Suppressor macrophage treated with lipopolysaccharide for 1 hour (primary cell): ENCODE measurements around the gene UIMC1.
"Not testable (repeated sequence)": the region's sequence is repeated elsewhere in the genome, so short reads cannot be mapped to it uniquely, and the experiment has no call there.

ENCODE experiments used
- DNase-seq, 3 donors: peaks; one replicate each; pipeline ENCODE4 v3.0.0-alpha.2; 2020 to 2022

UIMC1 gene

DNA sequence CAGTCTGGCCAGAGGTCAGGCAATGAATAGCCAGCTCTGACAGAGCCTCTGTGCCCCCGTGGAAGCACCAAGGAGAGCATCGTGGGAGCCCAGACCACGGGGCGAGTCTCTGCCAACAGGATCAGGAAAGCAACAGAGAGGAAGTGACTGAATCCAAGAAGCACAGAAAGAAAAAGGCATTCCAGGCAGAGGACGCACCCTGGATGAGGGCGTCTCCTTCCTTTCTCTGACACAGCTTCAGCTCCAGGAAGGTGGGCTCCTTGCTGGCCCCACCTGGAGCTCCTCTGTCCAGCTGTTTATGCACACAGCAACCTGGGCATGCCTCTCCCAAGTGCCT lies 124.0 kb downstream of the UIMC1 start:
- DNase-seq: no peak

DNA sequence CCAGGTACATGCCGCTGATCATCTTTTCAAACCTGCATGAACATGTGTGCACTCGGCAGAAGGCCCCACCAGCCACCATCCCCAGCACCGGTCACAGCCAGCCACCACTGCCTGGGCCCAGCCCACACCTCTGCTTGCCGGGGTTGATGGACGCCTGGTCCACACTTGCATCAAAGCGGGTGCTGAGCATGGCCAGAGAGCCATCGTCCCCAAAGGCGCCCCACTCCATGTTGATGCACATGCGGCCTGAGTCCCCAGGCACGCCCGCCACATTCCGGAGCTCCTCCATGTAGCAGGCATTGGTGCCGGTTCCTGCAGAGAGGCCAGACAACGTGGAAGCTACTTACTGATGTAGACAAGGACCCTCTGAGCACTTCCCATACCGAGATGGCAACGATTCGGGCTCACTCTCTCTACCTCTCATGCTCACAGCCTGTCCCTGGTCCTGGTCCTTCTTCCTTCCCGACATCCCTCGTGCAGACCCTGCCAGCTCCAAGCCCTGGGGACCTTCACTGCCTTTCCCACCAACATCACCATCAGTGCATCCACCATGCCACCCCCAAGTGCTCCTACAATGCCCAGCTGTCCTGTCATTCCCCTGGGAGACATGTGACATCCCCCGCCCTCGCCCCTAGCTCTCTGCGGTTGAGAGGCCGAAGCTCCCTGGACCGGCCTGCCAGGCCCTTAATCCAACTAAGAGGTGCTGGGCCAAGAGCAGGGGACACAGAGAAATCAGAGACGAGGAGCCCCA lies 124.6 kb downstream of the UIMC1 start:
- no peak for DNase-seq

DNA sequence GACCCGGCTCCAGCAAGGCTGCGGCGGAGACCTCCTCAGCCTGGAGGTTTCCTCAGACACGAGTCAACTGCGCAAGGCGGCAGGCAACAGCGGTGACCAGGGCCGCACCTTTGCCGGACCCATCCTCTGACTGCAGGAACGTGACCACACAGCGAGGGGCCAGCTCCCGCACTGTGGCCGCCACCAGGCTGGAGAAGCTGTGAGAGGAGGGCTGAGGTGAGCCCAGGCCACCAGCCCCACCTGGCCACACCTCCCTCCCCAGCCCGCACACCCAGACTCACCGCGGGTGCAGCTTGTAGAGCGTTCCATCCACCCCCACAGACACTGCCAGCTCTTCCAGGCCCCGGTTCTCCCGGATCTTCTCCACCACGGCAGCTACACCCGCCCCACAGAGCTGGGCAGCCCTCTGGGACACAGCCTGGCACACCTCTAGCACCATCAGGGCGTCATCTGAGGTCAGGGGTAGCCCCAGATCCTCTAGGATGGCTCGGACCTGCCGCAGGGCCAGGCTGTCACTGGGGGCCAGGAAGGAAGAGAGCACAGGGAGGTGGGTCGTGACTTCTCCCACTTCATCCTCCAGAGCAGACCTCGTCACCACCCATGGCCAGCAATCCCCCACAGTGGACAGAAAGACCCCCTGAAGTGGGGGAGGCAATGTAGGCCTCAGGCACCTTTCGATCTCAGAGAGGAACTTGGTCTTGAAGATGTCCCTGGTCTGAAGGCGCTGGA lies 125.4 kb downstream of the UIMC1 start:
- no peak for DNase-seq

DNA sequence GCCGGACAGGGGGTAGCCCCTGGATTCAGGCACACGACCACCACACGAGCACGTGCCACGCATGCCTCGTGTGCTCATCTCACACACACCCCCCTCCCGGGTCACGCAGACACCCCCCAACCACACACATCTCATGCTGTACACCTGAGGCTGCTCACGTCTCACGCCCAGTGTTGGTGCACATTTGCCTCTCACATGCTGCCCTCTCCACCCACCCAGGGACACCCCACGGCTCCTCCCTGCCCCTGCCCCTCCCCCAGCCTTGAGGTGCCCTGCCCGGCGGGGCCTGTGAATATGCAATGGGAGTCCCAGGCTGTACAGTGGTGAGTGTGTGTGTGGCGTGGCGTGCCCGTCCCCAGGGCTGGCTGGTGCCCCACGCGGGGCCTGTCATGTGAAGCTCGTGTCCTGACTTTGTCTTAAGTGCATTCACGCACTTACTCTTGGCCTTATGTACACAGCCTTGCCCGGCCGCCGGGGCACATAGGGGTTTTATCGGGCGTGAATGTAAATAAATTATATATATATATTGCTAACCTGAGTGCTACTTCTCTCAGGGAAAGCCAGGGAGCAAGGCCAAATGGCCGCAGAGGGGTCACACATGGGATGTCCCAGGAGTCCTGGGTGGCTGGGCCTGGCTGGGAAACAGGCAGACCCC lies 126.1 kb downstream of the UIMC1 start:
- no peak for DNase-seq

DNA sequence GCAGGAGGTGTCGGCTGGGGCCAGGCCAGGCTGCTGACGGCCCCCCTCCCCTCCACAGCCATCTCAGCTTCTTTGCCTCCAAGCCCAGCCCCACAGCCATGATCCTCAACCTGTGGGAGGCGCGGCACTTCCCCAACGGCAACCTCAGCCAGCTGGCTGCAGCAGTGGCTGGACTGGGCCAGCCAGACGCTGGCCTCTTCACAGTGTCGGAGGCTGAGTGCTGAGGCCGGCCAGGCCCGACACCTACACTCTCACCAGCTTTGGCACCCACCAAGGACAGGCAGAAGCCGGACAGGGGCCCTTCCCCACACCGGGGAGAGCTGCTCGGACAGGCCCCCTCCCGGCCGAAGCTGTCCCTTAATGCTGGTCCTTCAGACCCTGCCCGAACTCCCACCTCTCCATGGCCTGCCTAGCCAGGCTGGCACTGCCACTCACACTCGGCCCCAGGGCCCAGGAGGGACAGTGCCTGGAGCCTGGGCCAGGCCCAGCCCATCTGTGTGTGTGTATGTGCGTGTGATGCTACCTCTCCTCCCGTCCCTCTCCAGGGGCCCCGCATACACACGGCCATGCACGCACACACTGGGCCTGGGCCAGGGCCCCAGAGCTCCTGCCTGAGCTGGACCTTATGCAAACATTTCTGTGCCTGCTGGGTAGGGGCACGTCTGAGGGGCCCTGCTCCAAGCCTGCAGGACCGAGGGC lies 126.8 kb downstream of the UIMC1 start:
- DNase-seq: no peak

DNA sequence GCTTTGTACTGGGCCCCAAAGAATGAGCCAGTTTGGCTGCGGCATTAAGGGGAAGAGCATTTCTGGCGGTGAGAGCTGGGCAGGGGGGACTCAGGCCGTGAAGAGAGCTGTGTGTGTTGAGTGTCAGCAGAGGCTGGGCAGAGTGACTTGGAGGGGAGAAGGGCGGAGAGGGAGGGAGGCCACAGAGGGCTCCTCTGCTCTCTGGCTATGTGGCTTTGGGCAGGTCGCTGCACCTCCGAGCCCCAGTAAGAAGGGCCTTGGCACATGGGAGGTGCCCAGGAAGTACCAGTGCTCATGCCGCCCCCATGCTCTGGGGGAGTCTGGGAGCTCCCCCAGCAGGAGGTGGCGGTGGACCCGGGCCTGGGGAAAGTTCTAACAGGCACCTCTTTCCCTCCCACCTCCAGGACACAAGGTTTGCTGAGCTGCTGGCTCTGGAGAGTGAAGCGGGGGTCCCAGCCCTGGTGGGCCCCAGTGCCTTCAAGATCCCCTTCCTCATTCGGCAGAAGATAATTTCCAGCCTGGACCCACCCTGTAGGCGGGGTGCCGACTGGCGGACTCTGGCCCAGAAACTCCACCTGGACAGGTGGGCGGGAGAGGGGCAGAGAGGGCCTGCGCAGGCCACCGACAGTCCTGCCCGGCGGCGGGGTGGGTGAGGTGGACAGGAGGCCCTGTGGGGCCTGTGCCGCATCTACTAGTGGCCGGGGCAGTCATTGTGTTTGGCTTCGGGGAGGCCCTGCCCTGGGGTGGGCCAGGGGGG lies 127.5 kb downstream of the UIMC1 start:
- no peak for DNase-seq

DNA sequence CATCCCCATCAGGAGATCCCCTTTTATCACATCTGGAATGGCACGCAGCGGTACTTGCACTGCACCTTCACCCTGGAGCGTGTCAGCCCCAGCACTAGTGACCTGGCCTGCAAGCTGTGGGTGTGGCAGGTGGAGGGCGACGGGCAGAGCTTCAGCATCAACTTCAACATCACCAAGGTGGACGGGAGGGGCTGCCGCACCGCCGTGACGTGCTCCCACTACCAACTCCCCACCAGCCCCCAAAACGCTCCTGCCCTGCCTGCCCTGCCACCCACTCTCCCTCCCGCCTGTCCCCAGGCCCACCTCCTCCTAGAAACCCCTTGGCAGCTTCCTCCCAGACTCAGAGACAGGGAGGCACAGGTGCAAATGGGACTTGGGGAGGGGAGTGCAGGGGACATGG lies 128.1 kb downstream of the UIMC1 start:
- DNase-seq: no peak

DNA sequence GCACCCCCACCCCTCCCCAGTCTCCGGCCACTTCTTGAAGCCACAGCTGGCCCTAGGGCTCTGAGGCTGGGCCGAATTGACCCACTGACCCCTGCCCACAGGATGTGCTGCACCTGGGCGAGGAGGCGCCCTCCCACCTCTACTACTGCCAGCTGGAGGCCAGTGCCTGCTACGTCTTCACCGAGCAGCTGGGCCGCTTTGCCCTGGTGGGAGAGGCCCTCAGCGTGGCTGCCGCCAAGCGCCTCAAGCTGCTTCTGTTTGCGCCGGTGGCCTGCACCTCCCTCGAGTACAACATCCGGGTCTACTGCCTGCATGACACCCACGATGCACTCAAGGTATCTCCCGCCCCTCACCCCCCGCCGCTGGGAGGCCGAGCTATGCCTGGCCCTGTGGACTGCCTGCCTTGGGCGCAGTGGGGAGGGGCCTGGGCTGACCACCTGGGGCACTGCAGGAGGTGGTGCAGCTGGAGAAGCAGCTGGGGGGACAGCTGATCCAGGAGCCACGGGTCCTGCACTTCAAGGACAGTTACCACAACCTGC lies 128.7 kb downstream of the UIMC1 start:
- no peak for DNase-seq

DNA sequence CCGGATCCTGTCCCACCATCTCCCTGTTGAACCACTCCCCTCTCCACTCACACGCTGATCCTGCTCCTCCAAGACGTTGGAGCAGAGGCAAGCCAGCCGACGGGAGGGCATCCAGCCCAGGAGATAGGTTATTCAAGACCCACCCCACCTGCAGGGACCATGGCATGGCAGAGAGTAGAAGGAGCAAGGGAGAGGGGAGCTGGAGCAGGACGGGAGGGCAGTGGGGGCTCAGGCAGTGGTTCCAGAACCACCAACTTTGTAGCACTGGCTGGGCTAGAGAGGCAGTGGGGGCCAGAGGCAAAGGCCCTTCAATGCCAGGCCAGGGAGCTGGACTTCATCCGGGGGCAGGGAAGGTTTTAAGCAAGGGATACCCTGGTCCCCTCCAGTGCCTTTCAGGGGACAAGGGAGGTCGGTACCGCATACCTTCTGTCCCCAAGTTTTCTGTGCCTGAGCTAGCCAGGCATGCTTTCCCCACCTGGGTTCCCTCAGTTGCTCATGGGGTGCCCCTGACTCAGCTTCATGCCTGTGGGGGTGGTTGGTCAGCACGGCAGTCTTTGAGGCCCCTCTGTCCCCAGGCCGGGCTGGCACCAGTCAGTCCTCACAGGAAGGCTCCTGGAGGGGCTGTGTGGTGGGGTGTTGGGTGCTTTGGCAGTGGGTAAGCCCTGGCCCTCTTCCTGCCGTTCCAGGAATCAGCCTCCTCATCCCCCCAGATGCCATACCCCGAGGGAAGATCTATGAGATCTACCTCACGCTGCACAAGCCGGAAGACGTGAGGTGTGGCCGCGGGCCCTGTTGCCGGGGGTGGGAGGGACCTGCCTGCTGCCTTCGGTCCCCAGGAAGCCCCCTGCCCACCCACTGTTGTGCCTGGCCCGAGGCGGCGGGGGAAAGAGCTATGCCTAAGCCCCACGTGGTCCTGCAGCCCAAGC lies 129.8 kb downstream of the UIMC1 start:
- no peak for DNase-seq

DNA sequence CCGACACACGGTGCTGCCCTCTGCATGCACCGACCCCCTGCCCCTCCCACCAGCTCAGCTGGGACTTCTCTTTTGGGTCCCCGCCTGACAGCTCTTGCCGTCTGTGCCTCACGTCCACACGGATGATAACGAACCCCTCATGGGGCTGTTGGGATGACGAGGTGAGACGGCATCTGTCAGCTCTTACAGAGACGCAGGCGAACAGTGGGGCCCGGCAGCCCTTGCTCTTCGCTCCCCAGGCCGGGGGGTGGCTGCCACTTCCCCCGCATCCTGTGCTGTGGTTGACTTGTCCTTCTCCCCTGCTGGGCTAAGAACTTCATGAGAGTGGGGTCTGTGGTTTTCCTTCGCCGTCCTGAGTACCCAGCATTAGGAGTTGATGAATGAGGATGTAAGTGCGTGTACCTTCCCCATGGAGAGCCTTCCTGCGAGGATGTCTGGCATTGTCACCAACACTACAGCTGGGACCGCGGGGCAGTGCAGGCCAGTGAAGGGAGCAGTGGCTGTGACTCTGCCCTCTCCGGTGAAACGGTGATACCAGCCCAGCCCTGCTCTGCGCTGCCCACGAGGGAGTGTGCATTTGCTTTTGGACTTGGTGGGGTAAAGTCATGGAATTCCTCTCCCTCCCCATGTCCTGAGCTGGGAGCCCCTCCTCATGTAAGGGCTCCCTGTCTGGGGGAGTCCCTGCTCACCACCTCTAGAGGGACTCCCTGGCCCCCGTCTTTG lies 130.6 kb downstream of the UIMC1 start:
- DNase-seq: no peak

DNA sequence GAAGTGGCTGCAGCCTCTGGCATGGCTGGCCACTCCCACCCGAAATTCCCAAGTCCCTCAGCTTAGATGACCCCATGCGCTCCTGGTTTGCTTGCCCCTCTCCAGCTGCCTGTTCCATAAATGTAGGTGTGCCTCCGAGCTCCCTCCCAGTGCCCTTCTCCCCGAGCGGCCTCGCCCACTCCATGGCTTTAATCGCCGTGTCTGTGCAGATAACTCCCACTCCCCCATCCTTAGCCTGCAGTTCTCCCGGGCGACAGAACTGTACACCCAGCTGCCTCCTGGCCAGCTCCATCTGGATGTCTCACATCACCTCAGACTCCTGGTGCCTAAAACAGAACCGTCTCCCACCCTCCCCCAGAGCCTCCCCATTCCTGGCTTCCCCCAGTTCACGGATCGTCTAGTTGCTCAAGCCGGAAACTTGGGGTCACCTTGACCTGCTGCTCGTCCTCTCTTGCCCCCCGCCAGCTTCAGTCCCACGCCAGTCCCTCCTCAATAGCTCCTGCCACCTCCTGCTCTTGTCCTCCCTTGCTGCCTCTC lies 131.5 kb downstream of the UIMC1 start:
- no peak for DNase-seq

DNA sequence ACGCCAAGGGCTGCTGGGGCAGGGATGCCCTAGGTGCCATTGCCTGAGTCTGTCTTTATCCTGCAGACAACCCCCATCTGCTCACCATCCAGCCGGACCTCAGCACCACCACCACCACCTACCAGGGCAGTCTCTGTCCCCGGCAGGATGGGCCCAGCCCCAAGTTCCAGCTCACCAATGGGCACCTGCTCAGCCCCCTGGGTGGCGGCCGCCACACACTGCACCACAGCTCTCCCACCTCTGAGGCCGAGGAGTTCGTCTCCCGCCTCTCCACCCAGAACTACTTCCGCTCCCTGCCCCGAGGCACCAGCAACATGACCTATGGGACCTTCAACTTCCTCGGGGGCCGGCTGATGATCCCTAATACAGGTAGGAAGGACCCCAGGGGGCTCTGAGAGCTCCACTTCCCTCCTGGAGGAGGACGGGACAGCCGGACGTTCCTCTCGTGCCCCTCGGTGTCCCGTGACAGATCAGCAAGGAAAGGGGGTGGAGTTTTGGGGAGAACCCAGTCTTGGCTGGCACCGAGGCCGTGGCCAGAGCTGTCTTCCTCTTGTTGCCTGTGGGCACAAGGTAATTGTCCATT lies 132.3 kb downstream of the UIMC1 start:
- no peak for DNase-seq

DNA sequence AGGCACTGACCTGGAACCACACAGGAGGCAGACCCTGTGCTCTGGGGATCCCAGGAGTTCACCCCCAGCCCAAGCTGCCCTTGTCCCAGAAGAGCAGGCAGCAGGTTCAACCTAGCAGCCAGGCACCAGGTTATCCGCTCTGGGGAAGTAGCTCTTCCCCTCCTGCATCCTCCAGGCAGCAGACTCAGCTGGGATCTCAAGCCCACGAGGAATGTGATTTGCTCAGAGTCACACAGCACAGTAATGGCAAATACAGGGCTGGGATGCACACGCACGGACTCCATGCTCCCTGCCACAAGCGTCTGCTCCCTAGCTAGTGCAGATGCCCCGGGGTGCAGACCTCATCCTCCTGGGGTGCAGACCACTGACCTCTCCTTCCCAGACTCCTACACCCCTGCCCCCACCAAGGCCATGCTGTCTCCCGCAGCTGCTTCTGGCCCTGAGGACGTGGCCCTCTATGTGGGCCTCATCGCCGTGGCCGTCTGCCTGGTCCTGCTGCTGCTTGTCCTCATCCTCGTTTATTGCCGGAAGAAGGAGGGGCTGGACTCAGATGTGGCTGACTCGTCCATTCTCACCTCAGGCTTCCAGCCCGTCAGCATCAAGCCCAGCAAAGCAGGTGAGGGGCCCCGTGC lies 132.9 kb downstream of the UIMC1 start:
- DNase-seq: no peak

DNA sequence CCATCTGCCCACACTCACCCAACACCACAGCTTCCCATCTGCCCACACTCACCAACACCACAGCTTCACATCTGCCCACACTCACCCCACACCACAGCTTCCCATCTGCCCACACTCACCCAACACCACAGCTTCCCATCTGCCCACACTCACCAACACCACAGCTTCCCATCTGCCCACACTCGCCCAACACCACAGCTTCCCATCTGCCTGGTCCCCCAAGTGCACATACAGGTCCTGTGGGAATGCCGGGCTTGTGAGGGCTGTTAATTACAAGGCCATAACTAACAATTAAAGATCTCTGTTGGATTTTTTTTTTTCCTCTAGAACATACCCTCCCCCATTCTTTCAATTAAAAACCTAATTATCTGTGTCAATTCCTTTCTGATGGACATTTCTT lies 133.6 kb downstream of the UIMC1 start:
- not testable (repeated sequence) for DNase-seq

DNA sequence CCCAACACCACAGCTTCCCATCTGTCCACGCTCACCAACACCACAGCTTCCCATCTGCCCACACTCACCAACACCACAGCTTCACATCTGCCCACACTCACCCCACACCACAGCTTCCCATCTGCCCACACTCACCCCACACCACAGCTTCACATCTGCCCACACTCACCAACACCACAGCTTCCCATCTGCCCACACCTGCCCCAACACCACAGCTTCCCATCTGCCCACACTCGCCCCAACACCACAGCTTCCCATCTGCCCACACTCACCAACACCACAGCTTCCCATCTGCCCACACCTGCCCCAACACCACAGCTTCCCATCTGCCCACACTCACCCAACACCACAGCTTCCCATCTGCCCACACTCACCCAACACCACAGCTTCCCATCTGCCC lies 134.0 kb downstream of the UIMC1 start:
- DNase-seq: not testable (repeated sequence)

DNA sequence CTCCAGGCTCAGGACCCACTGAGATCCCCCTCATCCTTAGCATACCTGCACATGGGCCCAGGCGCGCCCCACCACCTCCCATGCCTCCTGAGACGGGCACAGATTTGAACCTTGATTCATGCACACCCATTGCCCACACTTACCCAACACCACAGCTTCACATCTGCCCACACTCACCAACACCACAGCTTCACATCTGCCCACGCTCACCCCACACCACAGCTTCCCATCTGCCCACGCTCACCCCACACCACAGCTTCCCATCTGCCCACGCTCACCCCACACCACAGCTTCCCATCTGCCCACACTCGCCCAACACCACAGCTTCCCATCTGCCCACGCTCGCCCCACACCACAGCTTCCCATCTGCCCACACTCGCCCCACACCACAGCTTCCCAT lies 135.9 kb downstream of the UIMC1 start:
- DNase-seq: not testable (repeated sequence)

DNA sequence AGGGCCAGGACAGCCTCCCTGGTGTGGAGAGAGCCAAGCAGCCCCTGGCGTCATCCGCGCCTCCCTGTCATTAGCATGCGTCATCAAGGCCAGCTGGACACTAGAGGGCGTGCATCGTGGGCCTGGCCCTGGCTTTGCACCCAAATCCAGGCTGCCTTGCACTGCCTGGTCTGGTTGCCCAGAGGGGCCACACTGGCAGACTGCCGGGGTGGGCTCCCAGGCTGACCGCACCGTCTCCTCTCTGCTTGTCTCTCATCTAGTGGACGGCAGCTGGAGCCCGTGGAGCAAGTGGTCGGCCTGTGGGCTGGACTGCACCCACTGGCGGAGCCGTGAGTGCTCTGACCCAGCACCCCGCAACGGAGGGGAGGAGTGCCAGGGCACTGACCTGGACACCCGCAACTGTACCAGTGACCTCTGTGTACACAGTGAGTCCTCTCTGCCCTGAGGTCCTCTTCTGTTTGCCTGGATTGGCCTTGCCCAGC lies 136.4 kb downstream of the UIMC1 start:
- DNase-seq: no peak

DNA sequence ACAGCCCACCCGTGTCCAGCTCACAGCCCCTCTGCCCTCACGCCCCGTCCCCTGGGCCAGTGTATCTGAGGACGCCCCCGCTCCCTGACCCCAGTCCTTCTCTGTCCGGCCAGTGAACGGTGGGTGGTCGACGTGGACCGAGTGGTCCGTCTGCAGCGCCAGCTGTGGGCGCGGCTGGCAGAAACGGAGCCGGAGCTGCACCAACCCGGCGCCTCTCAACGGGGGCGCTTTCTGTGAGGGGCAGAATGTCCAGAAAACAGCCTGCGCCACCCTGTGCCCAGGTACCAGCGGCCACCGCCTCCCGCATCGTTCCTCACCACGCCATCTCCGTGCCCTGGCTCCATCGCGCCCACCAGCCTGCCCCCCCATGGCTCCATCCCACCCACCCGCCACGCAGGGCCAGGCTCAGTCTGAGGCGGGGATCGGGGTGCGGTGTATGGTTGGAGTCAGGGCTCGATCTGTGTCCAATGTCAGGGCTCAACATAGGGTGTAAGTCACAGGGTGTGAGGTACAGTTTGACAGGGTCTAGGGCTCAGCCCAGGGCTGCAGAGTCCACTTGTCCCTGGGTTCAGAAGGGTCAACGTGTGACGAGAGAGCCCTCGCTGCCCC lies 137.0 kb downstream of the UIMC1 start:
- no peak for DNase-seq

DNA sequence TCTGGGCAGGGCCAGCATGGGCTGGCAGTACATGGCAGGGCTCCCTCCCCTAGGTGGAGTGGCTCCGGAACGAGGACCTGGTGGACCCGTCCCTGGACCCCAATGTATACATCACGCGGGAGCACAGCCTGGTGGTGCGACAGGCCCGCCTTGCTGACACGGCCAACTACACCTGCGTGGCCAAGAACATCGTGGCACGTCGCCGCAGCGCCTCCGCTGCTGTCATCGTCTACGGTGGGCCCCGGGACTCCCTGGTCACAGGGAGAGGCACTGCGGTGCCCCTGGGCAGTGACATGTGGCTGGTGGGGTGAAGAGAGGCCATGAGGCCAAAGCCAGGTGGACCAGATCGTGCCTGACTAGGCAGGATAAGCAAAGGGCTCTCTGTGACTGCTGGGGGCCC lies 137.8 kb downstream of the UIMC1 start:
- no peak for DNase-seq
